T47D (cell line): ENCODE results near the gene ELL.

Source experiments
- DNase-seq, 2 experiments: peaks; one replicate each; pipeline versions ENCODE4 v3.0.0 to v3.0.0-alpha.2; 2011 to 2012; ENCODE audit warnings: low read depth in 1 of 2, low spot score in 1 of 2
- JUND ChIP-seq: IDR thresholded peaks from 2 replicates; pipeline ENCODE4 v1.6.1; 2012; ENCODE audit warnings: low read depth
- in situ Hi-C: cut with HindIII; loops from 2 replicates; pipeline ENCODE4 v1.10.0; 2016; ENCODE audit warnings: low sequenced_read_pairs, low pct_unique_long_range_greater_than_20kb

The ELL gene

GRCh38 chr19:18396471-18397241 lies 125.2 kb downstream of the ELL start:
- no peak for TF ChIP-seq JUND
- DNase-seq, result no peak
- in situ Hi-C loops, result no loop called here

GRCh38 chr19:18393836-18394235 lies 128.0 kb downstream of the ELL start:
- TF ChIP-seq JUND, result no peak
- DNase-seq, result no peak
- in situ Hi-C loops, result no loop called here

GRCh38 chr19:18392926-18393325 lies 128.9 kb downstream of the ELL start:
- TF ChIP-seq JUND, result no peak
- no peak for DNase-seq
- in situ Hi-C loops, result no loop called here
